NCI-H187 treated with DMSO at 0.1 percent for 48 hours (cell line): ENCODE measurements around the gene SPEM3.

Experiments used
- DNase-seq: peaks from one replicate; lab custom pipeline; 2025; lab: John Stamatoyannopoulos, UW

SPEM3 gene

GRCh38 chr17:7428557-7428956 lies at the start of gene SPEM3:
SPEM3 (plus strand) TSS chr17:7428857; CDS start chr17:7428903, 46 bp downstream.
- no peak for DNase-seq

GRCh38 chr17:7379134-7379533 lies 49.5 kb upstream of the SPEM3 start:
- no peak for DNase-seq

GRCh38 chr17:7380321-7380720 lies 48.3 kb upstream of the SPEM3 start:
- no peak for DNase-seq

- DNase-seq: no peak
These were observed 47.6 kb upstream of the SPEM3 start, which contains the start of gene TNK1 for GRCh38 chr17:7380855-7381683. TNK1 (plus strand) TSS chr17:7381089; CDS start chr17:7382927, 1,838 bp downstream.

GRCh38 chr17:7382901-7383300 lies 45.8 kb upstream of the SPEM3 start:
- DNase-seq: no peak

- DNase-seq: no peak
These were observed 45.3 kb upstream of the SPEM3 start for GRCh38 chr17:7383371-7383741.

- no peak for DNase-seq
These were observed 44.7 kb upstream of the SPEM3 start for GRCh38 chr17:7383742-7384488.

- no peak for DNase-seq
These were observed 44.1 kb upstream of the SPEM3 start for GRCh38 chr17:7384489-7385081.

- DNase-seq: no peak
These were observed 39.8 kb upstream of the SPEM3 start for GRCh38 chr17:7388856-7389255.

- DNase-seq: no peak
These were observed 38.4 kb upstream of the SPEM3 start for GRCh38 chr17:7389924-7390910.

- no peak for DNase-seq
These were observed 37.4 kb upstream of the SPEM3 start for GRCh38 chr17:7391307-7391706.

GRCh38 chr17:7392696-7393612 lies 35.7 kb upstream of the SPEM3 start:
- DNase-seq: no peak

GRCh38 chr17:7393613-7394451 lies 34.8 kb upstream of the SPEM3 start:
- no peak for DNase-seq

- no peak for DNase-seq
These were observed 34.0 kb upstream of the SPEM3 start, which contains the start of gene PLSCR3 for GRCh38 chr17:7394452-7395191. PLSCR3 (minus strand) TSS chr17:7394525; CDS start chr17:7394110, 415 bp downstream.

GRCh38 chr17:7396147-7396546 lies 32.5 kb upstream of the SPEM3 start:
- DNase-seq: no peak

GRCh38 chr17:7398612-7399011 lies 30.0 kb upstream of the SPEM3 start:
- DNase-seq: no peak

- no peak for DNase-seq
These were observed 25.5 kb upstream of the SPEM3 start for GRCh38 chr17:7403043-7403726.

GRCh38 chr17:7403727-7403976 lies 25.0 kb upstream of the SPEM3 start:
- no peak for DNase-seq
